ENCODE results near the gene TUBA8. TPM values are rescaled to one million over a fixed set of nuclear protein-coding genes. Genes with fewer than 3 reads are reported as not detected.

Gene TUBA8
- total RNA-seq, 5 donors from 2014 or later (not counting 1 experiment from before 2014, with no cell fraction given) = 1.5 to 3.3 (median 2.6) TPM

GRCh38 chr22:18108187-18108586, 2.4 kb upstream of the TUBA8 start:
- no peak overlapping the region for H3K4me3 Mint-ChIP-seq
- Histone ChIP-seq H3K4me3 (ENCODE audit: control insufficient read depth in 1 of 2, extremely low read depth in 1 of 2, low read length in 1 of 2) (no peak overlapping the region), H3K27ac (ENCODE audit: low read length) (no peak overlapping the region), H3K9me3 (no peaks in the 10 kb centered on the region), H3K4me1 (ENCODE audit: control insufficient read depth in 1 of 2, extremely low read depth in 1 of 2, insufficient read depth in 2 of 2, low read length in 2 of 2) (peaks cover 0 to 18% of the 10 kb centered on the region in 2 experiments), H3K36me3 (ENCODE audit: control insufficient read depth in 2 of 2, extremely low read depth in 1 of 2, insufficient read depth in 1 of 2, low read length in 1 of 2) (peaks cover 0 to 6% of the 10 kb centered on the region in 2 donors), H3K27me3 (replicated peaks in 1 of 2; ENCODE audit: control insufficient read depth in 2 of 2, extremely low read depth in 1 of 2, insufficient read depth in 2 of 2, low read length in 1 of 2) (peaks cover 0 to 43% of the 10 kb centered on the region in 2 experiments)
- POLR2A ChIA-PET = interaction anchor here in 1 of 2 donors (0.6 kb wide), 1 partner anchor 86 kb away, joined by 7 read pairs; no protein-coding TSS in a partner anchor
- H3K4me1 Mint-ChIP-seq = peaks cover 16 to 18% (median 18%) of the 10 kb centered on the region in 3 donors
- CTCF ChIA-PET = no interaction called here
- 40% methylated on average over 1 of the region's 3 CpGs for WGBS (ENCODE audit: insufficient coverage)
- no peak for ATAC-seq (replicated peaks in 1 of 4)
- no peak overlapping the region for H3K27ac Mint-ChIP-seq
- DNase-seq = no peak
- peaks cover 0 to 8% (median 0%) of the 10 kb centered on the region in 3 donors for H3K9me3 Mint-ChIP-seq
- peaks cover 44 to 45% of the 10 kb centered on the region in 2 donors for H3K27me3 Mint-ChIP-seq
- peaks cover 30% of the 10 kb centered on the region for H3K36me3 Mint-ChIP-seq

DNA sequence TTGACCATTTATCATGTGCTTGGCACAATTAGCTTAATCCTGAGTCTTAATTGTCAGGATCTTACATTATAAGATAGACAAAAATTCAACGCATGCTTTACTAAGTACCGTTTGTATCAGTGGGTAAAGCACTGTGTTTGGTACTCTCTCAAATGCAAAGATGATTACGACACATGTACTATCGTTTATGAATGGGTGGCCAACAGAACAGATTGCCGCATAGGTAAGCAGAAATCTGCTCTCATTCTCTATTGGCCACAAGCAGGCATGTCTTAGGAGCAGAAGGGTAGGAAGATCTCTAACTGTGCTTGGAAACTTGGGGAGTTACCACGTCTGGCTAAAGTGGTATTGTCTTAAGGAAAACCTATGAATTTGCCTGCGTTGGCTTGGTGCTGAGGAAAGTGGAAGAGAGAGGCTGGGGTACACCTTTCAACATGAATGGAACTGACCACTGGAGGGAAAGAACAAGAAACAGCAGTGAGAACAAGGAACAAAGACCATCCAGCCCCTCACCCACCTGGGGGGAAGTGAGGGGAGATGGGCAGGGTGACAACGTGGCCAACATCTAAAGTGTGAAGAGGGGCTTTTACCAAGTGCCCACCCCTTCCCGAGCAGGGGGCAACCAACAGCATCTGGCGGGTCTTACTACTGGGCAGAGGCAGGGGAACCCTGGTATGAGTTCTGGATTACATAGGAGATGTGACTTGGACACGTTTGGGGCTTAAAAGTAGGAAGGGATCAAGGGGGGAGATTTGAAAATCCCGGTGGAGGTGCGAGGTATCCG, 1.0 kb upstream of the TUBA8 start:
- ATAC-seq (replicated peaks in 1 of 4) = no peak
- peak overlapping the region; percentile 54 to 72 (median 62) for H3K4me3 Mint-ChIP-seq
- H3K4me3 ChIP-seq (ENCODE audit: control insufficient read depth in 1 of 2, extremely low read depth in 1 of 2, low read length in 1 of 2) = peak overlapping the region; percentile 26 to 58
- peaks cover 0 to 2% of the 10 kb centered on the region in 2 donors for H3K36me3 ChIP-seq (ENCODE audit: control insufficient read depth in 2 of 2, extremely low read depth in 1 of 2, insufficient read depth in 1 of 2, low read length in 1 of 2)
- no peak overlapping the region for H3K27ac ChIP-seq (ENCODE audit: low read length)
- peaks cover 5 to 31% of the 10 kb centered on the region in 2 experiments for H3K4me1 ChIP-seq (ENCODE audit: control insufficient read depth in 1 of 2, extremely low read depth in 1 of 2, insufficient read depth in 2 of 2, low read length in 2 of 2)
- H3K27me3 ChIP-seq (replicated peaks in 1 of 2; ENCODE audit: control insufficient read depth in 2 of 2, extremely low read depth in 1 of 2, insufficient read depth in 2 of 2, low read length in 1 of 2) = peaks cover 0 to 50% of the 10 kb centered on the region in 2 experiments
- POLR2A ChIA-PET = no interaction called here
- no peak overlapping the region for H3K27ac Mint-ChIP-seq
- peaks cover 28 to 30% (median 29%) of the 10 kb centered on the region in 3 donors for H3K4me1 Mint-ChIP-seq
- CTCF ChIA-PET = no interaction called here
- no peaks in the 10 kb centered on the region for H3K9me3 ChIP-seq
- no peak for DNase-seq
- H3K9me3 Mint-ChIP-seq = peaks cover 0 to 8% (median 0%) of the 10 kb centered on the region in 3 donors
- peaks cover 47 to 48% of the 10 kb centered on the region in 2 donors for H3K27me3 Mint-ChIP-seq
- H3K36me3 Mint-ChIP-seq = peaks cover 20% of the 10 kb centered on the region
- 47% methylated on average over 10 of the region's 14 CpGs for WGBS (ENCODE audit: insufficient coverage)

- peak overlapping the region in 1 of 2 donors; percentile 58 for H3K4me3 ChIP-seq (ENCODE audit: control insufficient read depth in 1 of 2, extremely low read depth in 1 of 2, low read length in 1 of 2)
These were observed 547 bp downstream of the TUBA8 start for GRCh38 chr22:18110954-18111758.

GRCh38 chr22:18111759-18112330, 1.2 kb downstream of the TUBA8 start:
- Histone ChIP-seq H3K4me1 (ENCODE audit: control insufficient read depth in 1 of 2, extremely low read depth in 1 of 2, insufficient read depth in 2 of 2, low read length in 2 of 2) (peaks cover 5 to 31% of the 10 kb centered on the region in 2 experiments), H3K4me3 (ENCODE audit: control insufficient read depth in 1 of 2, extremely low read depth in 1 of 2, low read length in 1 of 2) (no peak overlapping the region), H3K27ac (ENCODE audit: low read length) (no peak overlapping the region), H3K9me3 (no peaks in the 10 kb centered on the region), H3K36me3 (ENCODE audit: control insufficient read depth in 2 of 2, extremely low read depth in 1 of 2, insufficient read depth in 1 of 2, low read length in 1 of 2) (no peaks in the 10 kb centered on the region), H3K27me3 (replicated peaks in 1 of 2; ENCODE audit: control insufficient read depth in 2 of 2, extremely low read depth in 1 of 2, insufficient read depth in 2 of 2, low read length in 1 of 2) (peaks cover 0 to 41% of the 10 kb centered on the region in 2 experiments)
- peaks cover 0 to 4% (median 0%) of the 10 kb centered on the region in 3 donors for H3K9me3 Mint-ChIP-seq
- WGBS (ENCODE audit: insufficient coverage) = 80% methylated on average over 5 of the region's 12 CpGs
- POLR2A ChIA-PET = no interaction called here
- peaks cover 29 to 32% (median 32%) of the 10 kb centered on the region in 3 donors for H3K4me1 Mint-ChIP-seq
- H3K36me3 Mint-ChIP-seq = peaks cover 6% of the 10 kb centered on the region
- H3K27me3 Mint-ChIP-seq = peaks cover 34 to 37% of the 10 kb centered on the region in 2 donors
- ATAC-seq (replicated peaks in 1 of 4) (no peak), DNase-seq (no peak)
- CTCF ChIA-PET = no interaction called here
- peak overlapping the region in 1 of 3 donors; percentile 72 for H3K4me3 Mint-ChIP-seq
- H3K27ac Mint-ChIP-seq = no peak overlapping the region

More at GRCh38 chr22:18110954-18111758, 547 bp downstream of the TUBA8 start:
- peaks cover 5 to 31% of the 10 kb centered on the region in 2 experiments for H3K4me1 ChIP-seq (ENCODE audit: control insufficient read depth in 1 of 2, extremely low read depth in 1 of 2, insufficient read depth in 2 of 2, low read length in 2 of 2)
- H3K36me3 Mint-ChIP-seq = peaks cover 6% of the 10 kb centered on the region
- peaks cover 0 to 46% of the 10 kb centered on the region in 2 experiments for H3K27me3 ChIP-seq (replicated peaks in 1 of 2; ENCODE audit: control insufficient read depth in 2 of 2, extremely low read depth in 1 of 2, insufficient read depth in 2 of 2, low read length in 1 of 2)
- H3K4me3 Mint-ChIP-seq = peak overlapping the region; percentile 31 to 72 (median 34)
- peaks cover 0 to 8% (median 0%) of the 10 kb centered on the region in 3 donors for H3K9me3 Mint-ChIP-seq
- H3K27ac Mint-ChIP-seq = no peak overlapping the region
- no peaks in the 10 kb centered on the region for H3K9me3 ChIP-seq
- 41% methylated on average over 30 of the region's 39 CpGs for WGBS (ENCODE audit: insufficient coverage)
- no peaks in the 10 kb centered on the region for H3K36me3 ChIP-seq (ENCODE audit: control insufficient read depth in 2 of 2, extremely low read depth in 1 of 2, insufficient read depth in 1 of 2, low read length in 1 of 2)
- peaks cover 29 to 32% (median 32%) of the 10 kb centered on the region in 3 donors for H3K4me1 Mint-ChIP-seq
- peaks cover 38 to 40% of the 10 kb centered on the region in 2 donors for H3K27me3 Mint-ChIP-seq
- H3K27ac ChIP-seq (ENCODE audit: low read length) = no peak overlapping the region
- POLR2A ChIA-PET = no interaction called here
- CTCF ChIA-PET = no interaction called here
- DNase-seq (no peak), ATAC-seq (replicated peaks in 1 of 4) (no peak)

DNA sequence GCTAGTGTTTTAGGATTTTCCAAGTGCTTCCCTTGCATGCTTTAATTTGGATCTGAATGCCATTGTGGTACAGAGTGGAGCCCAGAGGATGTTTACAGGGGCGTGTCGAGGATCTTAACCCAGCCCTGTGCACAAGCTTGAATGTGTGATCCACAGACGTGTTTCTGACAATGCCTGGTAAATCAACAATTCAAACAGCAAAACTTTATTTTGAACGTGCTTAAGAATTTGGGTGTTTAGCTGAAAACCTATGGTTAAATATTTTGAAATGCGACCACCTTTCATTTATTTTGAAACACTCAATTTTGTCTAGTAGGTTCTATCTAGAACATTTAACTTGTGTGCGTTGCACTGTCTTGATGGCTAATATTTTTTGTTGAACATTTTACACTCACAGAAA, 1.8 kb downstream of the TUBA8 start:
- Histone ChIP-seq H3K9me3 (no peaks in the 10 kb centered on the region), H3K4me3 (ENCODE audit: control insufficient read depth in 1 of 2, extremely low read depth in 1 of 2, low read length in 1 of 2) (no peak overlapping the region), H3K27me3 (replicated peaks in 1 of 2; ENCODE audit: control insufficient read depth in 2 of 2, extremely low read depth in 1 of 2, insufficient read depth in 2 of 2, low read length in 1 of 2) (peaks cover 0 to 39% of the 10 kb centered on the region in 2 experiments), H3K36me3 (ENCODE audit: control insufficient read depth in 2 of 2, extremely low read depth in 1 of 2, insufficient read depth in 1 of 2, low read length in 1 of 2) (no peaks in the 10 kb centered on the region), H3K27ac (ENCODE audit: low read length) (no peak overlapping the region), H3K4me1 (ENCODE audit: control insufficient read depth in 1 of 2, extremely low read depth in 1 of 2, insufficient read depth in 2 of 2, low read length in 2 of 2) (peaks cover 5 to 31% of the 10 kb centered on the region in 2 experiments)
- WGBS (ENCODE audit: insufficient coverage) = 80% methylated on average over 2 of the region's 6 CpGs
- CTCF ChIA-PET = no interaction called here
- H3K4me1 Mint-ChIP-seq = peaks cover 29 to 32% (median 32%) of the 10 kb centered on the region in 3 donors
- no peak for DNase-seq
- no peak overlapping the region for H3K27ac Mint-ChIP-seq
- ATAC-seq (replicated peaks in 1 of 4) = no peak
- H3K27me3 Mint-ChIP-seq = peaks cover 30 to 37% of the 10 kb centered on the region in 2 donors
- POLR2A ChIA-PET = no interaction called here
- peaks cover 3% of the 10 kb centered on the region for H3K36me3 Mint-ChIP-seq
- no peaks in the 10 kb centered on the region for H3K9me3 Mint-ChIP-seq
- H3K4me3 Mint-ChIP-seq = no peak overlapping the region

Measured in T-cell (primary cell).